PC-9 (cell line): ENCODE measurements around the gene PLCE1.

ENCODE experiments used
- CTCF ChIP-seq: fragments of 200-600 bp; sonication (generic); conservative IDR thresholded peaks from 2 replicates; pipeline ENCODE4 v1.6.1; 2017; ENCODE audit warnings: mixed run types, antibody characterized with exemption, mild to moderate bottlenecking, moderate library complexity
- EZH2 ChIP-seq: fragments of 200-600 bp; sonication (generic); IDR thresholded peaks from 2 replicates; pipeline ENCODE4 v1.8.0; 2017; ENCODE audit warnings: antibody characterized with exemption, low read depth

GRCh38 chr10:93968540-93968945, 25.2 kb upstream of the PLCE1 start:
- TF ChIP-seq CTCF (no peak), EZH2 (no peak)
